H4 (cell line): Measurements from ENCODE around the gene COA6. TPM values are rescaled to one million over a fixed set of nuclear protein-coding genes. Genes with fewer than 3 reads are reported as not detected.
"Not testable (repeated sequence)": the region's sequence is repeated elsewhere in the genome, so short reads cannot be mapped to it uniquely, and the experiment has no call there.

Experiments
- DNase-seq: peaks from one replicate; pipeline ENCODE4 v3.0.0-alpha.2; 2015; ENCODE audit warnings: low spot score
- total RNA-seq: library from RNA; depleted of rRNA; stranded (reverse); fragments of >200 nt; shearing (Covaris generic); gene quantifications from 2 replicates; pipeline ENCODE4 v1.2.3, GENCODE V29; 2014; rRNA removed

COA6 gene, protein sequence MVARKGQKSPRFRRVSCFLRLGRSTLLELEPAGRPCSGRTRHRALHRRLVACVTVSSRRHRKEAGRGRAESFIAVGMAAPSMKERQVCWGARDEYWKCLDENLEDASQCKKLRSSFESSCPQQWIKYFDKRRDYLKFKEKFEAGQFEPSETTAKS
- total RNA-seq, result 103 and 123 TPM in 2 replicates

DNA sequence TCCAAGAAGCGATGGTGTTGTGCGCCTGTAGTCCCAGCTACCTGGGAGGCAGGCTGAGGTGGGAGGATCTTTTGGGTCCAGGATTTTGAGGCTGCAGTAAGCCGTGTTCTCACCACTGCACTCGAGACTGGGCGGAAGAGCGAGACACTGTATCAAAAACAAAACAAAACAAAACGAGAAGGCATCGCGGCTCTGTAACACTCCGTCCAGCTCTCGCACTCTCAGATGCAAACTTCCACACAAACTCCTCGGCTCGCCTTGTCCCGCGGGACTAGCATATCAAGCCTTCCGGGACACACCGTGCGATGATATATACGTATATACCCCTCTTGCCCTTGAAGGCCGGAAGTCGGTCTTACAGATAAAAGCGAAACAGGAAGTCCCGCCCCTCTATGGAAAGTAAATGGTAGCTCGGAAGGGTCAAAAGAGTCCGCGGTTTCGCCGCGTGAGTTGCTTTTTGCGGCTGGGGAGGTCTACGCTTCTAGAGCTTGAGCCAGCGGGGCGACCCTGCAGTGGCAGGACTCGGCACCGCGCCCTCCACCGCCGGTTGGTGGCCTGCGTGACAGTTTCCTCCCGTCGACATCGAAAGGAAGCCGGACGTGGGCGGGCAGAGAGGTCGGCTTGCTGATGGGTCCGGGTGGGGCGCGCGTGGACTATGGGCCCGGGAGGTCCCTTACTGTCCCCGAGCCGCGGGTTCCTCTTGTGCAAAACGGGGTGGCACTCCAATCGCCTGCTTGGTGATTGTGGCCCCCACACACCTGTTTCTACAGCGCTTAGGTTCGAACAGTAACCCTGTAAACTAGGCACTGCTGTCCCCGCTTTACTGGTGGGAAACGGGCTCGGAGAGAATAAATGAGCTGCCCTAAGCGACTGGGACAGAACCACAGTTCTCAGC, at the start of gene COA6:
Gene COA6, plus strand, starts transcription at position 393 of the 895 bp plus-strand sequence. Its CDS starts 11 bp downstream, at position 404.
- DNase-seq, result peak; percentile 96

- no peak for DNase-seq
These were observed 48.4 kb upstream of the COA6 start for GRCh38 chr1:234324821-234325220.

- no peak for DNase-seq
These were observed 47.3 kb upstream of the COA6 start for GRCh38 chr1:234325878-234326496.

DNA sequence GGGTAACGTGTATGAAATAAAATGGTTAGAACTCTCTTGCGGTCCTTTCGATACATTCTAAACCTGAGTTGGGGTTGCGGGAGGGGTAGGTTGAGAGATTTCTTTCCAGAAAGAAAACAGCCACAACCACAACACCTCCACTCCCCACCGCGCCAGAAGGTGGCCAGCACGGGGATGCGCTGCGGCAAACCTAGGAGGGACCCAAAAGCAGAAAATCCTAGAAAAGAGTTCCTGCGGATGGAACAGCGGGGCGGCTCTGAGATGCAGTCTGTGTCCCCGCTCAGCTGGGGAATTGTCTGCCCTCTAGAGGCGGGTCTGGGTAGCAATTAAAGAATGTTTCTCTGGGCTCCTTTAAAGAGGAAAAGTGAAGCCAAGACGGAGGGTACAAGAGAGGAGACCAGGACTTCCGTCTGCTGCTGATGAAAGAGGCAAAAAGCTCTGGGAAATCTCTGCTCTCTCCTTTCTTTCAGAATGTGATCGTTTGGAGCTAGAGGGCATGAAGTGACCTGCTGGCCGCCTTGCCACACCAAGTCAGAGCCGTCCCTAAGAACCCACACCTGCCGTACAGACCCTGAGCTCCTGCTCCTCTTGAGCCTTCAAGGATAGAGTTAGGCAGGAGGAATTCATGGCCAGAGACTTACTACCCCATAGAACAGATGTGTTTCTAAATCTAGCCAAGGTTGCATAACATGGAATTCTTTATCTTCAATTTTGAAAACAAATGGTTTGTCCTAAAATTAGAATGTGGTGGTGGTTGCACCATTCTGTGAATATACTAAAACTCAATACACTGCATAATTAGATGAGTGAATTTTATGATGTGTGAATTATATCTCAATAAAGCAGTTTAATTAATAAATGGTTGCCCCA, 46.5 kb upstream of the COA6 start:
- DNase-seq, result peak; percentile 25

GRCh38 chr1:234327577-234328164, 45.6 kb upstream of the COA6 start:
- no peak for DNase-seq

GRCh38 chr1:234330843-234331215, 42.4 kb upstream of the COA6 start:
- DNase-seq, result no peak

- no peak for DNase-seq
These were observed 41.7 kb upstream of the COA6 start for GRCh38 chr1:234331507-234331906.

- DNase-seq, result no peak
These were observed 36.9 kb upstream of the COA6 start for GRCh38 chr1:234336359-234336758.

GRCh38 chr1:234337233-234337632, 36.0 kb upstream of the COA6 start:
- no peak for DNase-seq

- no peak for DNase-seq
These were observed 32.7 kb upstream of the COA6 start for GRCh38 chr1:234340528-234340927.

DNA sequence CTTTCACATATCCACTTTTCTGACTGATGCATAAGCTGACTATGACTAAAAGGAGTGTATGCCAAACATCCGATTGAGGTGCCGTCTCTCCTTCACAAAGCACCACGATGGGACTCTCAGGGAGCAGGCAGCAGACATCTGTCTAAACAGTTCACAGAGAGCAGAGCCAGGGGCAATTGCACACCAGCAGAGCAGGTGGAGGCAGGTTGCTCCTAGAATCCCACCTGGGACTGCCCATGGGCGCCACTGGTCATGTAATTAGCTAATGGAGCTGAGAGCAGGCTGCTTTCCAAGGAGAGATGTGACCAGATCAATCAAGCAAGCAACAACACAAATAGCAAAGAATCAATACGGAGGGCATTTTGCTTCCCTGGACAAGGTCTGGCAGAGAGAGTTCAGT, 30.5 kb upstream of the COA6 start:
- no peak for DNase-seq

DNA sequence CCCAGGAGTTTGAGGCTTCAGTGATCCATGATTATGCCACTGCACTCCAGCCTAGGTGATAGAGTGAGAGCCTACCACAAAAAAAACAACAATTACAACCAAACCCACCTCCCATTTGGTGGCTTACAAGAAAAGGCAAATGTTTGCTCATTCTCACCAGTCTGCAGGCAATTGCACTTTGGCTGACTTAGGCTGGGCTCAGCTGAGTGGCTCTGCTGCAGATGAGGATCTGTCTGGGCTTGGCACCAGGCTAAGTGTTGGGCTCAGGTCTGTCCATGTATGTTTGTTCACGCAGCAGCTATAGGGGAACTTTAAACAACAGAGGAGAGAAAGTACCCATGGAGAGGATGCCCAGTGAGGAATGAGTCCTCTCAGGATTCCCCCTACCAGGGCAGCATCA, 28.0 kb upstream of the COA6 start:
- no peak for DNase-seq

GRCh38 chr1:234348964-234349363, 24.3 kb upstream of the COA6 start:
- DNase-seq, result no peak

- DNase-seq, result no peak
These were observed 17.3 kb upstream of the COA6 start for GRCh38 chr1:234355782-234356510.

GRCh38 chr1:234356615-234357269, 16.5 kb upstream of the COA6 start:
- DNase-seq, result not testable (repeated sequence)

- DNase-seq, result no peak
These were observed 15.4 kb upstream of the COA6 start for GRCh38 chr1:234357831-234358230.

DNA sequence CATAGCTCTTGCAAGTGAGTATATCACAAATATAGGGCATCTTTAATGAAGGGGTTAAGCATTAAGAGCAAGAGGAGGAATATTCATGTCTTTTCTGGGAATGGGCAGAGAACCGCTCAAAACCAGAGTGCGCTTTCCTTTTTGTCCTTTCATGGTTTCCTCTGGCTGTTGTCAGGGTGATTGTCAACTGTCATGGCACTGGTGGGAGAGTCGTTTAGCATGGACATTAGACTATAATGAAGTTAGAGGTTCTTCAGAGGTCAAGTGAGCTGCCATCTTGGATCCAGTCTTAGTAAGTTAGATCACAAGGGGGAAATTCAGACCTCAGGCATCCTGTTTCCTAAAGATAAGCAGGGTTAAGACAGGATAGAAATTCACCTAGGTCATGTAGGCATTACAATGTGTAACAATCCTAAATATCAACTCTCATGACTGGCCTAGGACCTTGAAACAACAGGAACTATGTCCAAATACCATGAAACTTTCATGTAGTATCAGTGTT, 12.1 kb upstream of the COA6 start:
- no peak for DNase-seq

DNA sequence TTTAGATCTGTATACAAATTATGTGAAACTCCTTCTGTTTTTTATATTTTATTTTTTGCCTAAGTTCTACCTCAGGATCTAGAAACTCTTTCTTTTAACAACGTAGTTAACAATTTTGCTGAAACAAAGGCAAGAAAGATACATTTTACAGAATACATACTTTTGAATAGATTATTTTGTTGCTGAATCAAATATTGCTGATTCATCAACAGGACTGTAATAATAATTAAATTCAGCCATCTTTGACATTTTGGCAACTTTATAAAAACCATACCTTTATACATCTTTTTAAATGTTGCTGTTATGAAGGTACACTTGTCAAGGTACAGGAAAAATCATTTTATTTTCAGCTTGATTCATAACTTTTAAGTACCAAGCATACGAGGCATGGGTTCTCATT, 10.7 kb upstream of the COA6 start:
- DNase-seq, result no peak

DNA sequence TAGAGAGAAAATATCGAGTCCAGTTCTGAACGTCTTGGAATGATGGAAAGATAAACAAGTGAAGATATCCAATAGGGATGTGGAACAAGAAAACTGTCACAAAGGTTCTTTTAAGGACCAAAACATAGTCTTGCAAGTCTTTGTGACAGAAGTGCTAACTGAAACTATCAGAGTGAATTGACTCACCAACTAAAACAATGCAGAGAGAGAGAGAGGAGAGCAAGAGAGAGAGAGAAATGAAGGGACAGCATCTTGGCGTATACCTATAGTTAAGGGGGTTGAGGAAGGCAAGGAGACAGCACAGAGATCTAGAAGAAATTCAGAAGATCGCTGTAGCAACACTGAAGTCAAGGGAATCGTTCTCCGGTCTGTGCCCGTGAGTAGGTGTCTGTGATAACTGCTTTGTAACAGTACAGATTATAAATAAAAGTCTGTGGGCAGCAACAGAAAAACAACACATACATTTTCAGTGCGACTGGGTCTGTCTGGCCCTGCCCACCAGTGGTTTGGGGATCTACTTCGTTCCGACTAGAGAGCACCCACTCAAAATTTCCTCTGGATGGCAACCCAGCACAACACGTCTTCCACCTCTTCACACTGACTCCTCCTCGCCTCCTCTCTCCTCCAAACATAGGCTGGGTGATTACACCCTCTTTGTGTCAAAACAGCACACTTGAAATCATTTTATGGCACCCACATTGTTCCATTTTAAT, 4.8 kb upstream of the COA6 start:
- no peak for DNase-seq
